ENCODE measurements around the gene NLE1. TPM values are rescaled to one million over a fixed set of nuclear protein-coding genes. Genes with fewer than 3 reads are reported as not detected.

NLE1 gene
- total RNA-seq, 4 donors from 2014 or later = 9.9 to 19.3 (median 11.5) TPM

DNA sequence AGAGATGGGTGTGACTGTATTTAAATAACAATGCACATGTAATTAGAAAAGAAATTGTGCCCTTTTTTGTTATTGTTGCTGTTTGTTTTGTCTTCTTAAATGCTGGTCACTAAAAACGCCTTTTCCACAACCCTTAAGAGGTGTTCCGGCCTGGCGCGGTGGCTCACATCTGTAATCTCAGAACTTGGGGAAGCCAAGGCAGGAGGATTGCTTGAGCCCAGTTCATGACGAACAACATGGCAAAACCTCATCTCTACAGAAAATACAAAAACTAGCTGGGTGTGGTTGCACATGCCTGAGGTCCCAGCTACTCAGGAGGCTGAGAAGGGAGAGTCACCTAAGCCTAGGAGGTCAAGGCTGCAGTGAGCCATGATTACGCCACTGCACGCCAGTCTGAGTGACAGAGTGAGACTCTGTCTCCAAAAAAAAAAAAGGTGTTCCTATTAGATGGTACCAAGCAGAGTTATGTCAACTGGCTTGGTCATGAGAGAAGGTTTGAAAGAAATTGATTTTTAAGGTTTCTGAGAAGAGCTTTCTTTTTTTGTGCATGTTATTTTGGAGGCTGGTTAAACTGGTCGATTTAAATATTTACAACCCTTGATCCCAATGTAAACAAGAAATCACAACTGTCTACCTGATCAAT is 55.1 kb downstream of the NLE1 start:
- no peaks in the 10 kb centered on the region for H3K27me3 ChIP-seq
- no peaks in the 10 kb centered on the region for H3K36me3 ChIP-seq
- TF ChIP-seq, protein P1, sequence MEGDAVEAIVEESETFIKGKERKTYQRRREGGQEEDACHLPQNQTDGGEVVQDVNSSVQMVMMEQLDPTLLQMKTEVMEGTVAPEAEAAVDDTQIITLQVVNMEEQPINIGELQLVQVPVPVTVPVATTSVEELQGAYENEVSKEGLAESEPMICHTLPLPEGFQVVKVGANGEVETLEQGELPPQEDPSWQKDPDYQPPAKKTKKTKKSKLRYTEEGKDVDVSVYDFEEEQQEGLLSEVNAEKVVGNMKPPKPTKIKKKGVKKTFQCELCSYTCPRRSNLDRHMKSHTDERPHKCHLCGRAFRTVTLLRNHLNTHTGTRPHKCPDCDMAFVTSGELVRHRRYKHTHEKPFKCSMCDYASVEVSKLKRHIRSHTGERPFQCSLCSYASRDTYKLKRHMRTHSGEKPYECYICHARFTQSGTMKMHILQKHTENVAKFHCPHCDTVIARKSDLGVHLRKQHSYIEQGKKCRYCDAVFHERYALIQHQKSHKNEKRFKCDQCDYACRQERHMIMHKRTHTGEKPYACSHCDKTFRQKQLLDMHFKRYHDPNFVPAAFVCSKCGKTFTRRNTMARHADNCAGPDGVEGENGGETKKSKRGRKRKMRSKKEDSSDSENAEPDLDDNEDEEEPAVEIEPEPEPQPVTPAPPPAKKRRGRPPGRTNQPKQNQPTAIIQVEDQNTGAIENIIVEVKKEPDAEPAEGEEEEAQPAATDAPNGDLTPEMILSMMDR (IDR thresholded peaks at IDR 0.05 in 4 of 5, conservative IDR thresholded peaks at IDR 0.05 in 1 of 5) = no peak
- TF ChIP-seq POLR2A (IDR thresholded peaks at IDR 0.05) = no peak
- no peak overlapping the region for H3K27ac ChIP-seq
- no peak overlapping the region for H3K4me3 ChIP-seq
- H3K4me1 ChIP-seq = peaks cover 6 to 14% of the 10 kb centered on the region in 2 donors
- in situ Hi-C loops (cut with MboI; ENCODE audit: low sequenced_read_pairs in 4 of 4) = loop anchor here in 2 of 4 donors (10.0 to 25.0 kb wide), 2 partner anchors 100 to 122 kb away; partner anchors contain the start of genes CCT6B (in 1 of the 2), LIG3 (in 1 of the 2) and ZNF830 (in 1 of the 2)
- no peaks in the 10 kb centered on the region for H3K9me3 ChIP-seq
- no peak for DNase-seq
- intact Hi-C loops (cut with DNase I; ENCODE audit: low total_unique reads) = loop anchor here (5.0 kb wide), 1 partner anchor 105 kb away; the partner anchor contains the start of gene LIG3
- no peak for ATAC-seq

DNA sequence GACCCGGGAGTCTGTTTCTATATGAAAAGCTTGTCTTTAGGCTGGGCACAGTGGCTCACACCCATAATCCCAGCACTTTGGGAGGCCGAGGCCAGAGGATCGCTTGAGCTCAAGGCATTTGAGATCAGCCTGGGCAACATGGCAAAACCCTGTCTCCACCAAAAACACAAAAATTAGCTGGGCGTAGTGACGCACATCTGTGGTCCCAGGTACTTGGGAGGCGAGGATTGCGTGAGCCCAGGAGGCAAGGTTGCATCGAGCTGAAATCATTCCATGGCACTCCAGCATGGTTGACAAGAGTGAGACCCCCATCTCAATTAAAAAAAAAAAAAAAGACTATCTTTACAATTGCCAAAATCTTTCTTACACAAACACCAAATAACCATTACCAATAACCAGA is 55.9 kb downstream of the NLE1 start:
- intact Hi-C loops (cut with DNase I; ENCODE audit: low total_unique reads) = loop anchor here (5.0 kb wide), 1 partner anchor 104 kb away; the partner anchor contains the start of gene LIG3
- peaks cover 6 to 14% of the 10 kb centered on the region in 2 donors for H3K4me1 ChIP-seq
- in situ Hi-C loops (cut with MboI; ENCODE audit: low sequenced_read_pairs in 4 of 4) = loop anchor here in 2 of 4 donors (10.0 to 25.0 kb wide), 2 partner anchors 99 to 121 kb away; partner anchors contain the start of genes CCT6B (in 1 of the 2), LIG3 (in 1 of the 2) and ZNF830 (in 1 of the 2)
- no peak overlapping the region for H3K27ac ChIP-seq
- ATAC-seq (no peak), DNase-seq (no peak)
- no peaks in the 10 kb centered on the region for H3K9me3 ChIP-seq
- H3K27me3 ChIP-seq = no peaks in the 10 kb centered on the region
- TF ChIP-seq, protein P1 (IDR thresholded peaks at IDR 0.05 in 4 of 5, conservative IDR thresholded peaks at IDR 0.05 in 1 of 5) = no peak
- no peak for TF ChIP-seq POLR2A (IDR thresholded peaks at IDR 0.05)
- H3K36me3 ChIP-seq = no peaks in the 10 kb centered on the region
- no peak overlapping the region for H3K4me3 ChIP-seq

DNA sequence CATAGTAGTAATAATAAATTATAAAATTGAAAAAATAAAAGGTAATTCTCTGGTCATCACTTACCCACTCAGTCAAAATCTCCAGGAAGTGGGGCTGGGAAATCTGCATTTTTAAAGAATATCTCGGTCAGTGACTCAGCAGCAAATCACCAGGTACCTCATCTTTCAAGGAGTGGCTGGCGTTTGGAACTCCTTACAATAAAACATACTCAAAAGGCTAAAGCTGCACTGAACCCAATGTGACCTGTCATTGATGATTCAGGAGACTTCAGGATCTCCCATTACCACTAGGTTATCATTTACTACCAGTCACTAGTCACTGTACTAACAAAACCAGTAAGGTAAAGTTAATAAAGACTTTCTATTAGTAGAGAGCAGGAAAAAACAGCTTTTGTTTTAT is 57.1 kb downstream of the NLE1 start:
- intact Hi-C loops (cut with DNase I; ENCODE audit: low total_unique reads) = loop anchor here (5.0 kb wide), 1 partner anchor 103 kb away; the partner anchor contains the start of gene LIG3
- no peaks in the 10 kb centered on the region for H3K27me3 ChIP-seq
- no peak for TF ChIP-seq POLR2A (IDR thresholded peaks at IDR 0.05)
- TF ChIP-seq, protein P1 (IDR thresholded peaks at IDR 0.05 in 4 of 5, conservative IDR thresholded peaks at IDR 0.05 in 1 of 5) = no peak
- ATAC-seq (no peak), DNase-seq (no peak)
- H3K4me3 ChIP-seq = no peak overlapping the region
- in situ Hi-C loops (cut with MboI; ENCODE audit: low sequenced_read_pairs in 4 of 4) = loop anchor here in 2 of 4 donors (10.0 to 25.0 kb wide), 2 partner anchors 98 to 120 kb away; partner anchors contain the start of genes CCT6B (in 1 of the 2), LIG3 (in 1 of the 2) and ZNF830 (in 1 of the 2)
- no peak overlapping the region for H3K27ac ChIP-seq
- no peaks in the 10 kb centered on the region for H3K36me3 ChIP-seq
- H3K9me3 ChIP-seq = no peaks in the 10 kb centered on the region
- H3K4me1 ChIP-seq = peaks cover 6 to 14% of the 10 kb centered on the region in 2 donors

DNA sequence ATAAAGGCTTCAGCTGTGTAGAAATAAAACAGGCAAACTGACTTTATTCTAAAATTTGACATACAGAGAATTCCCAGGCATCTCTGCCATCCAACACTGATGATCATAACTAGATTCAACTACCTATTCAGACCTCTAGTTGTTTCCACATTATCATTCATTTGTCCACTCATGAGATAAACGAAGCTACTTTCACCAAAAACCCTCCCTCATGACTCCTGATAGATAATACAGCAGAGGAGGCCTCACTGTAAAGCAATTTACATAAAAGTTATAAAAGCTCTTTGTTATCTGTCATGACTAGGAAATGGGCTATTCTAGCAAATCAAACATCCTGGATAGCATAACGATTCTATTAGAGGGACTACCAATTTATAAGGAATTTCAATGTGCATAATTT is 59.0 kb downstream of the NLE1 start:
- in situ Hi-C loops (cut with MboI; ENCODE audit: low sequenced_read_pairs in 4 of 4) = loop anchor here in 2 of 4 donors (10.0 to 25.0 kb wide), 2 partner anchors 96 to 118 kb away; partner anchors contain the start of genes CCT6B (in 1 of the 2), LIG3 (in 1 of the 2) and ZNF830 (in 1 of the 2)
- ATAC-seq (no peak), DNase-seq (no peak)
- no peak for TF ChIP-seq POLR2A (IDR thresholded peaks at IDR 0.05)
- TF ChIP-seq, protein P1 (IDR thresholded peaks at IDR 0.05 in 4 of 5, conservative IDR thresholded peaks at IDR 0.05 in 1 of 5) = no peak
- Histone ChIP-seq H3K9me3 (no peaks in the 10 kb centered on the region), H3K27ac (no peak overlapping the region), H3K4me3 (no peak overlapping the region), H3K4me1 (peaks cover 3 to 12% of the 10 kb centered on the region in 2 donors), H3K27me3 (no peaks in the 10 kb centered on the region), H3K36me3 (no peaks in the 10 kb centered on the region)
- intact Hi-C loops (cut with DNase I; ENCODE audit: low total_unique reads) = no loop called here
